LNCaP clone FGC (cell line): Measurements from ENCODE around the gene SLC35B2.

Experiments
- DNase-seq: peaks from one replicate; pipeline ENCODE4 v3.0.0-alpha.2; 2011; ENCODE audit warnings: low read depth
- H3K4me3 ChIP-seq: 2 replicates; pipeline ENCODE4 v1.5.1; 2011; ENCODE audit warnings: mild to moderate bottlenecking, low read depth, low read length, control low read depth
- CTCF ChIP-seq: IDR thresholded peaks from 2 replicates; pipeline ENCODE4 v1.5.1; 2012; ENCODE audit warnings: mild to moderate bottlenecking; ENCODE audit not compliant: control insufficient read depth, insufficient read depth; ENCODE audit errors: extremely low read depth

SLC35B2 gene

DNA sequence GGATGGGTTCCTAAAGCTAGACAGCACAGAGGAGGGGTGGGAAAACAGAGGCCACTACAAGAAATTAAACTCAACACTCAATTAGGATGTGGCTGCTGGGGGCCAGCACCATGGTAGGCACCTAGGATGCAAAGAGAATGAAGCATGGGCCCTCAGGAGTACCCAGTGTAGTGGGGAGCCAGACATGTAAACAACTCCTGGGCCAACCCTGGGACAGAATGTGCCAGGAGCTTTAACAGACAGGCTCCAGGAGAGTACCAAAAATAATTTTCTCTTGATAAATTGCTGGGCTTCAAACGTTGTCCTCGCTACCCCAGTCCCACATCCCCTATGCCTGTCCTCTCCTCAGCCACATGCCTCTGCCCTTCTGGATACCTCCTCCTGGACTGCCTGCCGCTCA is 14.6 kb upstream of the SLC35B2 start:
- no peak overlapping the region for H3K4me3 ChIP-seq
- TF ChIP-seq CTCF = no peak
- no peak for DNase-seq

- no peak overlapping the region for H3K4me3 ChIP-seq
- DNase-seq = no peak
- no peak for TF ChIP-seq CTCF
Measured at GRCh38 chr6:44271406-44271723, 14.0 kb upstream of the SLC35B2 start.

DNA sequence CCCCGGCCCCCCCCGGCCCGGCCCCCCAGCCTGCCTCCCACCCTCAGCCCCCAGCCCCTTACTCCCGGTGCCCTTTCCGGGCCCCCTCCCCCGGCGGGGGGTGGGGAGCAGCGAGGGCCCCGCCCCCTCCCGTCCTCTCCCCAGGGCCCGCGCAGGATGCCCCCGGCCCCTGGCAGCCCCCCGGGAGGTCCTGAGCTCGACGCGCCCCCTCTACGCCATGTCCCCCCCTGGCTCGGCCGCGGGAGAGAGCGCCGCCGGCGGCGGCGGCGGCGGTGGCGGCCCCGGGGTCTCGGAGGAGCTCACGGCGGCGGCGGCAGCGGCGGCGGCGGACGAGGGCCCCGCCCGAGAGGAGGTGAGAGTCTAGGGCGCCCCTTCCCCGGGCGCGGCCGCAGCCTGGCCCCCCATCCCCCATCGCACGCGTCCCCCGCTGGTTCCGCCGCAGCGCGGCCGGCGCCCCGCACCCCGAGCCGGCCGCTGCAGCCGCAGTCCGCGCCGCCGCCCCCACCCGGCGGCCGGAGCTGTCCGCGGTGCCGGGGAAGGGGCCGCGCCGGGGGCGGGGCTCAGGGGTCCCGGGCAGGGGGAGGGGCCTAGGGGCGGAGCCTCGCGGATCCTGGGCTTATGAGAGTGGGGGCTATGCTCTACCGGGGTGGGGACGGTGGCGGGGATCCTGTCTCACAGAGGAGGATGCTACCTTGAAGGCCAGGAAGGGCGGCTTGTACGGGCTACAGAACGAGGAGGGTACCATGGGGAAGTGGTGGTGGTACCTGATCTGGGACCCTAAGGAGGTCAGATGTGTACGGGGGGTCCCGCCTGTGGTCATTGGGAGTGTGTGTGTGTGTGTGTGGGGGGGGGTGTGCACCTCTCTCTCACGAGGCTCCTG is 13.4 kb upstream of the SLC35B2 start:
- no peak overlapping the region for H3K4me3 ChIP-seq
- DNase-seq = no peak
- TF ChIP-seq CTCF = no peak

GRCh38 chr6:44269921-44270525 is 12.7 kb upstream of the SLC35B2 start, which contains the start of gene TMEM151B:
Gene TMEM151B, plus strand, starts transcription at chr6:44270450. Its CDS starts 293 bp downstream, at chr6:44270743.
- no peak within 1 kb of the TSS for H3K4me3 ChIP-seq

GRCh38 chr6:44269178-44269920 is 12.0 kb upstream of the SLC35B2 start:
- H3K4me3 ChIP-seq = no peak overlapping the region
- TF ChIP-seq CTCF = no peak
- DNase-seq = no peak

More at GRCh38 chr6:44269921-44270525, 12.7 kb upstream of the SLC35B2 start, which contains the start of gene TMEM151B:
- TF ChIP-seq CTCF = no peak
- DNase-seq = no peak

- no peak overlapping the region for H3K4me3 ChIP-seq
- TF ChIP-seq CTCF = peak; percentile 88
- DNase-seq = no peak
Measured at GRCh38 chr6:44268095-44268628, 10.8 kb upstream of the SLC35B2 start.
